Astrocyte of the hippocampus (primary cell): ENCODE results near the gene JUNB.

Experiments used
- DNase-seq: peaks from one replicate; pipeline ENCODE4 v3.0.0; 2011; ENCODE audit warnings: low read depth, low spot score

JUNB gene

GRCh38 chr19:12842511-12842910, 51.2 kb downstream of the JUNB start:
- no peak for DNase-seq
